Keratinocyte (primary cell): ENCODE data around the gene ASIC5.

Experiments
- EZH2 ChIP-seq: IDR thresholded peaks from one replicate; pipeline ENCODE4 v1.6.1; 2012; ENCODE audit warnings: inconsistent platforms, mild to moderate bottlenecking, low read length, moderate library complexity
- TF ChIP-seq, protein P1 (sequence below), 3 experiments: IDR thresholded peaks in 1 of 3; conservative IDR thresholded peaks in 1 of 3; optimal IDR thresholded peaks in 1 of 3; 2 replicates in 2 of 3; 3 replicates in 1 of 3; pipeline versions ENCODE3 to v1.5.1; 2011; ENCODE audit warnings: low read length in 3 of 3, mild to moderate bottlenecking in 3 of 3, moderate library complexity in 2 of 3, control low read depth in 1 of 3, inconsistent platforms in 1 of 3; ENCODE audit not compliant: insufficient read depth in 2 of 3; ENCODE audit errors: extremely low read depth in 1 of 3

DNA sequence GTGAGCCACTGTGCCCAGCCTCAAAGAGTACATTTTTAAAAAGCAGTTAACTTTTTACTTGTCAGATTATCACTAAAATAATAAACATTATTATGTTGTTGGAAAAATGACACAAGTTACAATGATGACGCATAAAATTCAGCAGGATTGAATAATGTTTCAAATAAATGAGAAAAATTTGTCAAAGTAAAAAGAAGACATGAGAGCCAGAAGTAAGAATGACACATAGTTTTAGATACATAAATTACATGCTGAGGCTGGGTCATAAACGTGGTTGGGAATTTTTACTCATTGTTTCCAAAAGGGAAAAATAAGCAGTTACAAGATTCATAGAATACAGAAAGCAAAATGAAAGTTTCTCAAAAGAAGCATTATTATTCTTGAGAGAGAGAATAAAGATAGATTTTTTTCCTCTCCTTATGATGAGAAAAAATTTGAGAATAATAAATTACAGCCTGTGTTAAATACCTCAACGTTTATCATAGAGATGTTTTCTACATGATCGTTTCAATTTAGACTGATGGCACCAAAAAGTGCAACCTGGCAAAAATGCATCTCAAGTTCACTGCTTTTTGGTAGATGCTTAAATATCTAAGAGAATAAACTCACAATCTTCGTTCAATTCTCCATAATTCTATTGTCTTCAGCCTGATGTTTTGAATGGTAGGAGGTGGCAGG, 66.8 kb downstream of the ASIC5 start:
- TF ChIP-seq, protein P1, sequence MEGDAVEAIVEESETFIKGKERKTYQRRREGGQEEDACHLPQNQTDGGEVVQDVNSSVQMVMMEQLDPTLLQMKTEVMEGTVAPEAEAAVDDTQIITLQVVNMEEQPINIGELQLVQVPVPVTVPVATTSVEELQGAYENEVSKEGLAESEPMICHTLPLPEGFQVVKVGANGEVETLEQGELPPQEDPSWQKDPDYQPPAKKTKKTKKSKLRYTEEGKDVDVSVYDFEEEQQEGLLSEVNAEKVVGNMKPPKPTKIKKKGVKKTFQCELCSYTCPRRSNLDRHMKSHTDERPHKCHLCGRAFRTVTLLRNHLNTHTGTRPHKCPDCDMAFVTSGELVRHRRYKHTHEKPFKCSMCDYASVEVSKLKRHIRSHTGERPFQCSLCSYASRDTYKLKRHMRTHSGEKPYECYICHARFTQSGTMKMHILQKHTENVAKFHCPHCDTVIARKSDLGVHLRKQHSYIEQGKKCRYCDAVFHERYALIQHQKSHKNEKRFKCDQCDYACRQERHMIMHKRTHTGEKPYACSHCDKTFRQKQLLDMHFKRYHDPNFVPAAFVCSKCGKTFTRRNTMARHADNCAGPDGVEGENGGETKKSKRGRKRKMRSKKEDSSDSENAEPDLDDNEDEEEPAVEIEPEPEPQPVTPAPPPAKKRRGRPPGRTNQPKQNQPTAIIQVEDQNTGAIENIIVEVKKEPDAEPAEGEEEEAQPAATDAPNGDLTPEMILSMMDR (optimal IDR thresholded peaks at IDR 0.05 in 1 of 3, IDR thresholded peaks at IDR 0.05 in 1 of 3, conservative IDR thresholded peaks at IDR 0.05 in 1 of 3; ENCODE audit: extremely low read depth in 1 of 3, insufficient read depth in 2 of 3, low read length in 3 of 3): no peak
- TF ChIP-seq EZH2: no peak
